Measurements from ENCODE around the gene ERP27.

ERP27 gene

GRCh38 chr12:14935031-14935430, 3.3 kb downstream of the ERP27 start:
- DNase-seq: no peak

DNA sequence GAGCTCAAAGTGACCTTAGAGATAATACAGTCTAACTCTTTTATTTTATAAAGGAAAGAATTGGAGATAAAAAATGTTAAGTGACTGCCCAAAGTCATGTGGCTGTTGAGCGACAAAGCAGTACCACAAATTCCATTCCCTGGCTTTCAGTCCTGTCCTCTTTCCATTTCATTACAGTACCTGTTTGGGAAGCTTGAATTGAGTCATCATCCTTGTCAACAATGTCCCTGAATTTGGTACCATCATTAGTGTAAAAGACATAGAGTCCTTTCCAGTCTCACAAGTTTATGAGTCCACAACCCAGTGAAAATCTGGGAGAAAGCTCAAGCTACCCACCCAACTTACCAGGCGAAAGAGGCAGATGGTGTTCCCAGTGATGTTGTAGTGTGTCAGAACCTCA, 3.8 kb downstream of the ERP27 start:
- DNase-seq: no peak

- DNase-seq: no peak
Measured at GRCh38 chr12:14931791-14932560, 6.4 kb downstream of the ERP27 start.

DNA sequence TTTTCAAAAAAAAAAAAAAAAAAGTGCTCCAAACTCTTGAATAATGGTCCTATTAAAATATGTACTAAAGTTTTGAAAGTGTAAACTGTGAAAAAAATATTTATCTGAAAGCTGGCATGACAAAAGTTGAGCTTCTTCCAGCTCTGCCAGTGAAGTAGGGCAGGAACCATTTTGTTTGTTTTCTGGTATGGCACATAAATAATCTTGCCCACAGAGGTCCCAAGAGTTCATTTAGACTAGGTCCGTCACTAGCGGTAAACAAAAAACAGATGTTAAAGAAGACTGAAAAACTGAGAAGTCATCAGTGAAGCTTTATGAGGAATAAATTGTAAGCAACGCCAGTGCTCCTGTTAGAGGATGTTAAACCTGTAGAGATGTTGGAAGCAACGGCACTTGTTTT, 7.0 kb downstream of the ERP27 start:
- DNase-seq: no peak

DNA sequence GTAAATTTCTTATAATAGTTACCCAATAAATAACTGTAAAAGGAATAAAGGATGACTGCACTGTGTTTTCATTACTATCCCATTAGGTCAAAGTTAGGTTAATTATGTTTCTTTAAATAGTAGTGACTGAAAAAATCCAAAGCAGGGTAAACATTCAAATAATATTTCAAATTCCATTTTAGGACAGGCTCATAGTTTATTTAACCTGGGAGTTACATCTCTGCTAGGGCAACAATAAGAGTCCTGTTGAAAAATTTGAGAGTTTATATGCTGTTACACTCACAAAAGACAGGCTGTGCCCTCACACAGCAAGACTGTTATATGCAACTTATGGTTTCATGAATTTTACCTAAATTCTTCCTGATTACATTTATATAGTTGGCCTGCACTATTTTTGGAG, 8.0 kb downstream of the ERP27 start:
- DNase-seq: no peak

DNA sequence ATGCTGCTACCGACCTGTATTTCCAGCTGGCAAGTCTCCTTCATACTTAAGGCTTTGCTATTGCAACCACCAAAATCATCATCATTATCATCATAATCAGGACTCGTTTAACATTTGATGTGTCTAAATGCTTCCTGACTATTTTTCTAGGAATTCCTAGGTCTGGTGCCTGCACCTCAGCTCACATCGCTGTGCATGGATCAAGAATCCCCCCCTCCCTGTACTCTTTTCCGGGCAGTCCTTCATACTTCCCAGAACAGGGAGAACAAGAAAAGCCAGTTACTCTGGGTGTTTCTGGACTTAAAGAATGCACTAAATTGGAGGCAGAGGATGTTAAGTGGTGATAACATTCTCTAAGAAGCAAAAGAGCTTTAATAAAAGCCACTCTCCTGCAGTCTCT, 9.4 kb downstream of the ERP27 start:
- DNase-seq: peak in 2 of 3 experiments; percentile 34 to 76

DNA sequence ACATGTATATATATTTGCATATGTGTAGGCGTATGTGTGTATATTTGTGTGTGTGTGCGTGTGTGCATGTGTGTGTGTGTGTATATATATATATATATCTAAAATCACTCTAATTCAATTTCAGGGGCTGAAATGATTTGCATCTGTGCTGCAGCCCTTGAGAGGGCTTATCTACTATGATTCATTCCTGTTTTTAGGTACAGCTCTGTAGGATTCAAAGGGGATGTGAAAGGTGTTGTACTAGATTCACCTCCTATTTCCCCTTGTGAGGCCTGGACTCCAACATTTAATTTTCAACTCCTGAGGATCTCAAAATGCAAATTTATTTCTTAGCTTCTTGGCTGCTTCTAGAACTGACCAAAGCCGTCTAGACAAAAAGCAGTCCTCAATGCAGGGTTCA, 11.1 kb downstream of the ERP27 start:
- no peak for DNase-seq

DNA sequence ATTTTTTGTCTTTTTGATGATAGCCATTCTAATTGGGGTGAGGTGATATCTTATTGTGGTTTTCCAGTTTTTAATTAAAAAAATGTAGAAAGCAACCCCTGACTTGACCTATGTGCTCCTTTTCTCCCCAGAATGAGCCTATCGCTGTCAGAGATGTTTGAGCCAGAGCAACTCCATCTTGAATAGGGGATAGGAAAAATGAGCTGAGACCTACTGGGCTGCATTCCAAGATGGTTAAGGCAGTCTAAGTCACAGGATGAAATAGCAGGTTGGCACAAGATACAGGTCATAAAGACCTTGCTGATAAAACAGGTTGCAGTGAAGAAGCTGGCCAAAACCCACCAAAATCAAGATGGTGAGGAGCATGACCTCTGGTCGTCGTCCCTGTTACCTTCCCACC, 13.8 kb downstream of the ERP27 start:
- DNase-seq: no peak

DNA sequence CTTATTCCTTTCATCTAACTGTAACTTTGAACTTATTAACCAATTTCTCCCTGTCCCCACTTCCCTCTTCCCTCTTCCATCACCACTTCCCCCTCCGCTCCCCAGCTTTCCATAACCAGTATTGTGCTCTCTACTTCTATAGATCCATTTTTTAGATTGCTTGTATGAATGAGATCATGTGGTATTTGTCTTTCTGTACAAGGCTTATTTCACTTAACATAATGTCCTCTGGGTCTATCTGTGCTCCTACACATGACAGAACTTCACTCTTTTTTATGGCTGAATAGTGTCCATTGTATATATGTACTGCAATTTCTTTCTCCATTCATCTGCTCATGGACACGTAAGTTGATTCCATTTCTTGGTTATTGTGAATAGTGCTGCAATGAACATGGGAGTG, 14.4 kb downstream of the ERP27 start:
- no peak for DNase-seq

- no peak for DNase-seq
Measured at GRCh38 chr12:14921218-14921617, 17.1 kb downstream of the ERP27 start.

DNA sequence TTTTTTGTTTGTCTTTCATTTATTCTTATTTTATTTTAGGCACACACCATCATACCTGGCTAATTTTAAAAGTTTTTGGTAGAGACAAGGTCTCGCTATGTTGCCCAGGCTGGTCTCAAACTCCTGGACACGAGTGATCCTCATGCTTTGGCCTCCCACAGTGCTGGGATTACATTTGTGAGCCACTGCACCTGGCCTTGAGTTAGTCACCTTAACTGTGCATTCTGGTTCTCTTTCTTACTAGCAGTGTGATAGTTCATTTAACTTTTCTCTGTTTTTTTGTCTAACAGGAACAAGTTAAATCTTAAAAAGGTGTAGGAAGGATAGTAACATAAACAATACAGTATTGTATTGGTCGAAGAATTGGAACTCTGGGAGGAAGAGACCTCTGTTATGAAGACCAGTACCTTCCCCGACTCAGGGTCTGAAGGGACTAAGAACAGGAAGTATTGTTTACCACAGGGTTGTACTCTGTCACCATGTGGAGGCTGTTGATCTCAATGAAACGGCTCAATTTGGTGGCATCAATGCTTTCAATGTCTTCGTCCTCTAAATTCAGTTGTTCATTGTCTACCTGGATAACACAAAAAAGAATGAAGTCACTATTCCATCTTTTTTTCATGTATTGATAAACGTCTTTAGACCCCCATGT, 17.7 kb downstream of the ERP27 start:
- no peak for DNase-seq

DNA sequence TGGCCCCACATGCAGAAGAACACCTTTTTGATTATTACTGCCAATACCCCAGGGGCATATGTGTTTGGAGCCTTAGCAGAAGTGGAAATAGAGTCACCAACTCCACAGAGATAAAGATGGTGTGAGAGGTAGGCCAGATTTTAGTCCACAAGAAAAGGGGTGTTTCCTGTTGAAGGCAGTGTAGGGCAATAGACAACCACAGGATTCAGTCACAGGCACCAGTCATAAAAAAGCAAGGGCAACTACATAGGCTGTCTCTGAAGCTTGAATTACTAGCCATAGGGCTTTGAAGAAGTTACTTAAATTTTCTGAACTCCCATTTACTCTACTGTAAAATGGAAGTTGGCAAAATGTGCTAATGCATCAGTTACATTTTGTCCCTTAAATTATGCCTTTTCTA, 18.9 kb downstream of the ERP27 start:
- DNase-seq: no peak

- DNase-seq: peak in 1 of 3 experiments; percentile 27
Measured at GRCh38 chr12:14915736-14916135, 22.6 kb downstream of the ERP27 start.

- peak in 1 of 3 experiments; percentile 65 for DNase-seq
Measured at GRCh38 chr12:14913381-14913781, 25.0 kb downstream of the ERP27 start.

GRCh38 chr12:14911131-14911530, 27.2 kb downstream of the ERP27 start:
- no peak for DNase-seq

DNA sequence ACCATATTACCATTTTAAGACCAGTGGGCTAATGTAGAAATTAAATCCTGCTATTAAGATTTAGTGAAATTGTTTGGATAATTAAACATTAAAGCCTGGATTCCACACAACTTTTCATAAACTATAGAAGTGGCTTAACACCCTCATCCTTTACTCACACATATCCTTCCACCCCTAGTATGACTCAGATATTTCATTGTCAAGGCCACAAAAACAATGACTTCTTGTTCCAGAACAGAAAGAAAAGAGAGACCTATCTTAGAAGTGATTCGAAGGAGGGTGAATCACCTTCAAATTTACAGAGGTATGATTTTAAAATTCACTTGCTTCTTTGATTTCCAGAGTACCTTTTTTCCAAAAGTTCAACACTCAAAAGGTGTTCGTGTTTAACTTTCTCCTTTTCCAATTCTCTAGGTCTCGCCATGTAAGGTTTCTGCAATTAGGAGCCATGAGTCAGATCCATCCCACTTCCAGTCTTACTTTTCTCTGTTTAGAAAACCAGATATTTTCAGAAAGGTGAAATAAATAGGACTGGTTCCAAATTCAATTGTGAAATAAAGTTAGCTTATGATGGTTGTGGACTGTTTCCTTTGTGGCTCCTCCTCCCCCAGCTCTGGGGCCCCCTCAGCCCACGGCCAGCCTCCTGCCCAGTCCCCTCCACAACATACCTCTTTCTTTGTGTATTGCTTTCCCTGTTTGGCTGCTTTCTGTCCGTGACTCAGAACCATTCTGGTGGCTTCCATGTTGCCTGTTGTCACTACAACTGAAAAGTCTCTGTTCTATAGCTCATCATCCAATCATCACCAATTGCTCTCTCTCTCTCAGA, 28.0 kb downstream of the ERP27 start:
- no peak for DNase-seq

- DNase-seq: no peak
Measured at GRCh38 chr12:14907953-14908352, 30.4 kb downstream of the ERP27 start.

- DNase-seq: no peak
Measured at GRCh38 chr12:14906114-14906513, 32.2 kb downstream of the ERP27 start.

DNA sequence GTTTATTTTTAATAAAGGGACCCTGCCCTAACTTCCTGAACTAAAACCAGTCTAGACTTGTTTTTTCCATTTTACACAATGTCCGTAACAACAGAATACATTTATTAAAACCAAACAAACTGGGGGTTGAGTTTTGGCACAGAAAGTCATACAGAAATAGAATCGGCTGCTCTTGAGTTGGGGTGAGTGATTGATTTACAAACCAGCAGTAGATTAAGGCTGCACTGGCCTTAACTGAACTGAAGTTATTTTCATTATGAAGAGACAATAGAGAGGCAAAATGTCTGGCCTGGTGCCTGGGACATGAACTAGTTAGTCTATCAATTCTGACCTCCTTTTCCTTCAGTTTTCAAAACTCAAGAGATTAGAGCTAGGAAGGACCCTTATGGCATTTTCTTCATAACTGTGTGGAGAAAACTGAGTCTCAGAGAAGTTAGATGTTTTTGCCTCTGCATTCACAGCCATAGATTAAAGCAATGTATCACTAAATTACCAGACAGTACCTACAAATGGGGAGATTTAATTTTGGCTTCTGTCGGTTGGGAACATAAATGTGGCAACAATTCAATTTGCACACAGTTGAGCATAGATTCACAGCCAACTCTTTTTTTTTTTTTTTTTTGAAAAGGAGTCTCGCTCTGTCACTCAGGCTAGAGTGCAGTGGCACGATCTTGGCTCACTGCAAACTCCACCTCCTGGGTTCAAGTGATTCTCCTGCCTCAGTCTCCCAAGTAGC, 32.9 kb downstream of the ERP27 start:
- no peak for DNase-seq

GRCh38 chr12:14904854-14905253, 33.5 kb downstream of the ERP27 start:
- no peak for DNase-seq

DNA sequence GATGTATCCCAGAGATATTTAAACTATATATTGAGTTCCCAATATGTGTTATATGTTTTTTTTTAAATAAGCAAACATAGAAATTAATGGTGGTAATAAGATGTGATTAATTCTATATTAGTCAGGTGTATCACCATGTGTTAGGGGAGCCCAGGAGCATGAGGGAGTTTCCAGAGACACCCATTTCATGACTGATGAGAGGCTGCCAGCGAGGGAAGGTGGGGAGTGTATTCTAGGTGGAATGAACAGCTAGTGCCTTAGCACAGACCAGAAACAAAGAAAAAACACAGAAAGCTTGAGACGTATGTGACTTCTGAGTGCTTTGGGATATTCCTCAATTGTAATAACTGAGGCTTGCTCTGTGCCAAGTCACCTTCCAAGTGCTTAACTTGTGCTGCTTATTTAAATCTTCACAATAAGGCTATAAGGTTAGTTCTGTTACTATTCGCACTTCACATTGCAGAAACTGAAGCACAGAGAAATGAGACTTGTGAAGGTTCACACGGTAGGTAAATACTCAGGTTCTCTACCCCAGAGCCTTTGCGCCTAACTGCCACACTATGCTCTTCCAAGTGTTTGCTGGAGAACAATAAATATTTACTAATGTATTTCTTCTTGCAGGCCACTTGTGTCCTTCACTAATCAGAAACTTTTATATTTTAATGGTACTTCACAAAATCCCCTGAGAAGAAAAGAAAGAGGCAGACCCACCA, 34.8 kb downstream of the ERP27 start:
- no peak for DNase-seq

- DNase-seq: no peak
Measured at GRCh38 chr12:14902465-14902864, 35.9 kb downstream of the ERP27 start.

GRCh38 chr12:14901228-14901562, 37.1 kb downstream of the ERP27 start:
- no peak for DNase-seq
